ENCODE results near the gene CLPSL1.

DNA sequence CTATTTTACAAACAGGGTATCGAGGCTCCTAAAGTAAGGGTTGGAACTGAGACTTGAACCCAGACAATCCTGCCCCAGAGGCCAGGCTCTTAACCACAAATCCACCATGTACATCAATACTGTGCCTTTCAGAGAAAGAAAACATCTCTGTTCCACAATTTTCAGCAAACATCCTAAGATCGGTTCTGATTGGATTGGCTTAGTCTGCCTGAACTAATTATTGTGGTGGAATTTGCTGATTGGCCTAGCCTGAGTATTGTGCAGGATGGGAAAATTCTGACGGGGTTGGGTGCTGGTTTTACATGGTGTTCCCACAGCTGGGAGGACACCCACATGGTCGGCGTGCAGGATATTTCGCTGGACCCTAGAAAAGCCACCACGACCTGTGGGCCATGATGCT is at the start of gene CLPSL1:
- TF ChIP-seq, protein P1, sequence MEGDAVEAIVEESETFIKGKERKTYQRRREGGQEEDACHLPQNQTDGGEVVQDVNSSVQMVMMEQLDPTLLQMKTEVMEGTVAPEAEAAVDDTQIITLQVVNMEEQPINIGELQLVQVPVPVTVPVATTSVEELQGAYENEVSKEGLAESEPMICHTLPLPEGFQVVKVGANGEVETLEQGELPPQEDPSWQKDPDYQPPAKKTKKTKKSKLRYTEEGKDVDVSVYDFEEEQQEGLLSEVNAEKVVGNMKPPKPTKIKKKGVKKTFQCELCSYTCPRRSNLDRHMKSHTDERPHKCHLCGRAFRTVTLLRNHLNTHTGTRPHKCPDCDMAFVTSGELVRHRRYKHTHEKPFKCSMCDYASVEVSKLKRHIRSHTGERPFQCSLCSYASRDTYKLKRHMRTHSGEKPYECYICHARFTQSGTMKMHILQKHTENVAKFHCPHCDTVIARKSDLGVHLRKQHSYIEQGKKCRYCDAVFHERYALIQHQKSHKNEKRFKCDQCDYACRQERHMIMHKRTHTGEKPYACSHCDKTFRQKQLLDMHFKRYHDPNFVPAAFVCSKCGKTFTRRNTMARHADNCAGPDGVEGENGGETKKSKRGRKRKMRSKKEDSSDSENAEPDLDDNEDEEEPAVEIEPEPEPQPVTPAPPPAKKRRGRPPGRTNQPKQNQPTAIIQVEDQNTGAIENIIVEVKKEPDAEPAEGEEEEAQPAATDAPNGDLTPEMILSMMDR (IDR thresholded peaks at IDR 0.05): no peak
- no peak for TF ChIP-seq POLR2A (IDR thresholded peaks at IDR 0.05)
